Ramos (cell line): ENCODE results near the gene ANGPTL4.
"Not testable (repeated sequence)": the region's sequence is repeated elsewhere in the genome, so short reads cannot be mapped to it uniquely, and the experiment has no call there.

Experiments used
- in situ Hi-C: fragments of 300-500 bp; cut with MboI; formaldehyde crosslinking; loops from one replicate; pipeline ENCODE4 v1.14.3; 2022; ENCODE audit warnings: low sequenced_read_pairs; ENCODE audit not compliant: unreplicated experiment

Gene ANGPTL4, protein sequence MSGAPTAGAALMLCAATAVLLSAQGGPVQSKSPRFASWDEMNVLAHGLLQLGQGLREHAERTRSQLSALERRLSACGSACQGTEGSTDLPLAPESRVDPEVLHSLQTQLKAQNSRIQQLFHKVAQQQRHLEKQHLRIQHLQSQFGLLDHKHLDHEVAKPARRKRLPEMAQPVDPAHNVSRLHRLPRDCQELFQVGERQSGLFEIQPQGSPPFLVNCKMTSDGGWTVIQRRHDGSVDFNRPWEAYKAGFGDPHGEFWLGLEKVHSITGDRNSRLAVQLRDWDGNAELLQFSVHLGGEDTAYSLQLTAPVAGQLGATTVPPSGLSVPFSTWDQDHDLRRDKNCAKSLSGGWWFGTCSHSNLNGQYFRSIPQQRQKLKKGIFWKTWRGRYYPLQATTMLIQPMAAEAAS

DNA sequence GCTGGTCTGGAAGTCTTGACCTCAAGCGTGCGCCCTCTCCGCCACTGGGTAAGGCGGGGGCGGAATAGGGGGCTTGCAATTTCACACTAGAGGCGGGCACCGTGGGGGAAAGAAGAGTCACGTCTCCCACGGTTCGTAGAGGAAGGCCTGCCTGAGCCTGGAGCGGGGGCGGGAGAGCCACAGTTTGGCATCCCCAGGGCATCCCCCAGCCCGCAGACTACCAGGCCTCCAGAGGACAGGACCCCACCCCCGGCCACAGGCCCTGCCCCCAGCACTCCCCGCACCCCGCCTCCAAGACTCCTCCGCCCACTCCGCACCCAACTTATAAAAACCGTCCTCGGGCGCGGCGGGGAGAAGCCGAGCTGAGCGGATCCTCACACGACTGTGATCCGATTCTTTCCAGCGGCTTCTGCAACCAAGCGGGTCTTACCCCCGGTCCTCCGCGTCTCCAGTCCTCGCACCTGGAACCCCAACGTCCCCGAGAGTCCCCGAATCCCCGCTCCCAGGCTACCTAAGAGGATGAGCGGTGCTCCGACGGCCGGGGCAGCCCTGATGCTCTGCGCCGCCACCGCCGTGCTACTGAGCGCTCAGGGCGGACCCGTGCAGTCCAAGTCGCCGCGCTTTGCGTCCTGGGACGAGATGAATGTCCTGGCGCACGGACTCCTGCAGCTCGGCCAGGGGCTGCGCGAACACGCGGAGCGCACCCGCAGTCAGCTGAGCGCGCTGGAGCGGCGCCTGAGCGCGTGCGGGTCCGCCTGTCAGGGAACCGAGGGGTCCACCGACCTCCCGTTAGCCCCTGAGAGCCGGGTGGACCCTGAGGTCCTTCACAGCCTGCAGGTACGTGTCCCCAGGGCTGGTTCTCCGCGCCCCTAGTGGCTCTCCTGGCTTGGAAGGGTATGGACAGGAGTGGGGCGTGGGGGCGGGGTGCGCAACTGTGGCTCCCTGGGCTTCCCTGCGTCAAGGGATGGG is at the start of gene ANGPTL4:
ANGPTL4 (plus strand) TSS at position 353 of the 969 bp plus-strand sequence; CDS start at position 520, 167 bp downstream.
- in situ Hi-C loops: no loop called here

DNA sequence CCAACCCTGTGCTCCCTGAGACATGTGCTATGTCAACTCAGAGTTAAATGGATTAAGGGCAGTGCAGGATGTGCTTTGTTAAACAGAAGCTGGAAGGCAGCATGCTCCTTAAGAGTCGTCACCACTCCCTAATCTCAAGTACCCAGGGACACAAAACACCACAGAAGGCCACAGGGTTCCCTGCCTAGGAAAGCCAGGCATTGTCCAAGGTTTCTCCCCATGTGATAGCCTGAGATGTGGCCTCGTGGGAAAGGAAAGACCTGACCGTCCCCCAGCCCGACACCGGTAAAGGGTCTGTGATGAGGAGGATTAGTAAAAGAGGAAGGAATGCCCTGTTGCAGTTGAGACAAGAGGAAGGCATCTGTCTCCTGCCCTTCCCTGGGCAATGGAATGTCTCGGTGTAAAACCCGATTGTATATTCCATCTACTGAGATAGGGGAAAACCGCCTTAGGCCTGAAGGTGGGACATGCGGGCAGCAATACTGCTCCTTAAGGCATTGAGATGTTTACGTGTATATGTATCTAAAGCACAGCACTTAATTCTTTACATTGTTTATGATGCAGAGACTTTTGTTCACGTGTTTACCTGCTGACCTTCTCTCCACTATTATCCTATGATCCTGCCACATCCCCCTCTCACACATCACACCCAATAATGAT is 48.8 kb upstream of the ANGPTL4 start:
- in situ Hi-C loops: not testable (repeated sequence)

DNA sequence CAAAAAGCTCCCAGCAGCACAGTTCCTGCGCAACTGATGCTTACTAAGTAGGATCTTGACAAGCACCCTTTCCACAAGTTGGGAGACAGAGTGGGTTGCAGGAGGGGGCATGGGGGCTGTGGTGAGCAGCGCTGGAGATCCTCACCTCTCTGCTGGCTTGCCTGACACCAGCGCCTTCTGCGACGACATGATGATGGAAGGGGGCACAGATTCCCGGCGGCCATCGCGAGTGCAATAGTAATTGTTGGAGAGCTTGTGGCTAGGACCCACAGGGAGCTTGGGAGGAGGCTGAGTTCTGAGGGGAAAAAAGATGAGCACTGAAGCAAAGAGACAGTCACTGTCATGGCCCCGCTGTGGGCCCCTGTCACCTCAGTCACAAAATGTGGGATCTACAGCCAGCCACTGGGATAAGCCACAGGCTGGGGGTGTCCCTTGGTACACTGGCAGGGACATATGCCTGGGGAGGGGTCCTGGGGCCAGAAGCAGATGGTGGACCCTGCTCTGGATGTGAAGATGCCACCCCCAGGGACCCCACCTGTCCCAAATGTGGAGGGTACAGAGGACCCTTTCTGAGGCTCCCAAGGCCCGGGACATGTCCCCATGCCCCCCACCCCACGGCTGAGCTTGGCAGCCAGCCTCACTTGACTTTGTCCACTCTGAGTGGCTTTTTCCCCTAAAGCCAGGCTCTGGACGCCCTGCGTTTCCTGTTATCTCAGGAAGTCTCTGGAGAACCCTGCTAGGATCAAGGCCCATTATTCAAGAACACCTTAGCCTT is 47.4 kb upstream of the ANGPTL4 start:
- in situ Hi-C loops: no loop called here

DNA sequence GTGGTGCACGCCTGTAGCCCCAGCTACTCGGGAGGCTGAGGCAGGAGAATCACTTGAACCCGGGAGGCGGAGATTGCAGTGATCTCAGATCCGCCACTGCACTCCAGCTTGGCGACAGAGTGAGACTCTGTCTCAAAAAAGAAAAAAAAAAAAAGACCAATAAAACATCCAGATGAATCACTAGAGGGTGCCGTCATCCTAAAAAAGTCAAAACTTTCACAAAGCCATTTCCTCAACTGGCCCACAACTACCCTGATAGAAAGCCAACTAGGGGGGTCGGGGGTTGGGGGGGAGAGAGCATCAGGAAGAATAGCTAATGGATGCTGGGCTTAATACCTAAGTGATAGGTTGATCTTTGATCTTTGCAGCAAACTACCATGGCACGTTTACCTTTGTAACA is 45.1 kb upstream of the ANGPTL4 start:
- in situ Hi-C loops: not testable (repeated sequence)

DNA sequence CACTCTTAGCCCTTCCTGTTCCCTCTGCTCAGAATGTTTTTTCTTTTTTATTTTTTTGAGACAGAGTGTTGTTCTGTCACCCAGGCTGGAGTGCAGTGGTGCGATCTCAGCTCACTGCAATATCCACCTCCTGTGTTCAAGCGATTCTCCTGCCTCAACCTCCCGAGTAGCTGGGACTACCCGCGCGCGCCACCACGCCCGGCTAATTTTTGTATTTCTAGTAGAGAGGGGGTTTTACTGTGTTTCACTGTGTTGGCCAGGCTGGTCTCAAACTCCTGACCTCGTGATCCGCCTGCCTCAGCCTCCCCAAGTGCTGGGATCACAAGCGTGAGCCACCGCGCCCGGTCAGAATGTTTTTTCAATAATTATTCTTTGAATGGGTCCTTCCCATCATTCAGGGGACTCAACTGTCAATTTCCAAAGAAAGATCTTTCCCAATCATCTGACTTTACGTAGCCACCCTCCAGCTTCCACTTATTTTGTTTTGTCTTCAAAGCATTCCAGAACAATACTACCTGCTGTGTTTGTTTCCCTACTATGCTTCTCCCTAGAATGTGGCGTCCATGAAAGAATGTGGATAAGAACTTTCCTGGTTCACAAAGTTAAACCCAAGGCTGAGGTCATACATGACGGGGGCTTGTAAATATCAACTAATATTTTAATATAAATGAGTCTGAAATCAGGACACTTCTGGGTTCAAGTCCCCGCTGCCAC is 44.0 kb upstream of the ANGPTL4 start:
- in situ Hi-C loops: no loop called here

DNA sequence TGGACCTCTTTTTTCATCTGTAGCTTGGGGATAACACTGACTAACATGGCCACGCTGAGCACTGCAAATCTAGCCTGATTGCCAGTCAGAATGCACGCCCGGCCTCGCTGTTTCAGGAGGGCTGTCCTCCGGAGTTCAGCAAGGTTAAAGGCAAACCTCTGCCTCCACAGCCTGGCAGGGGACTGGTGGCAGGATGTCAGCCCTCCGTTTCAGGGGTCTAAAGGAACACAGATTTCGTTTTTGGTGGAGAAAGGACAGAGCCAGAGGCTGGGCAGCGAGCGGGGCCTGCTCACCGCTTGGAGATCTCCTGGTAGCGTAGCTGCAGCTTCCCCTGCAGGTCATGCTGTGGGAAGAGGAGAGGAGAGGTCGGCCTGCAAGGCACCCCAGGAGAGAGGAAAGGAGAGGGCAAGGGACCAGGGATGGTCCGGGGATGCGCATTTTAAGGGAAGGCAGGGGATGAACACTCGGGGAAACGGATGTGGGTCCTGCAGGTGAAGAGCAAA is 43.3 kb upstream of the ANGPTL4 start:
- in situ Hi-C loops: no loop called here

DNA sequence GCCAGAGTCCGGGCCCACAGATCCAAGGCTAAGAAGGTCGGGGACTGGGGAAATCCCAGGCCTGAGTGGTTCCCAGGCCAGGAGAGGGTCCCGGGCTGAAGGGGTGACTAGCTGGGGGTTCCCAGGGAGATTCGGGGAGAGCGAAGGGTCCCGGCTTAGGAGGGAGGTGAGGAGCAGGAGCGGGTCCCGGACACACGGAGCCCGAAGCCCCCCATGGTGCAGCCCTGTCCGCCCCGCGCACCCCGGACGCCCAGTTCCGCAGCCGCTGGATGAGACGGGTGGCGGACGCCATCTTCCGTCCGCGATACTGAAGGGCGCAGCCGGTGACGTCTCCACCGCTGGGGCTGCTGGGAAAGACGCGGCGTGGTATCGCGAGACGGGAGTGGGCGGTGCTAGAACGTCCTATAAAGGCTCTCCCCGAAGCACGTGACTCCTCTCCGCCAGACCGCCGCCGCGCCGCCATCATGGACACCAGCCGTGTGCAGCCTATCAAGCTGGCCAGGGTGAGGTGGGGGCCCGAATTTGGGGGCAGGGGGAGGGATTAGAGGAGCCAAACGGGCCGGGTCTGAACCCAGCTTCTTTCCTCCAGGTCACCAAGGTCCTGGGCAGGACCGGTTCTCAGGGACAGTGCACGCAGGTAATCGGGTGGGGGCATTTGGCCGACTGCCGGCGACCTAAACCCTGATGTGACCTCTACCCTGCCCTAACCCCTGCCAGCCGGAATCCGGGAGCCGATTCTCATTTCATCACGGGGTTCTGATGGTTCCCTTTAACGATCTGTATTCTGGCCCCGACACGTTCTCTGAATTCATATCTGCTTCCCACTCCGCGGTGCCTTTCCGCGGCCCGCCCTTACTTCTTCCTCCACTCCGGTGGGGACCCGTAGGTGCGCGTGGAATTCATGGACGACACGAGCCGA is 42.6 kb upstream of the ANGPTL4 start, which contains the start of the genes NDUFA7 and RPS28:
NDUFA7 (minus strand) TSS at position 309 of the 919 bp plus-strand sequence; CDS start at position 292, 17 bp downstream.
RPS28 (plus strand) TSS at position 430 of the 919 bp plus-strand sequence; CDS start at position 465, 35 bp downstream.
- in situ Hi-C loops: no loop called here

DNA sequence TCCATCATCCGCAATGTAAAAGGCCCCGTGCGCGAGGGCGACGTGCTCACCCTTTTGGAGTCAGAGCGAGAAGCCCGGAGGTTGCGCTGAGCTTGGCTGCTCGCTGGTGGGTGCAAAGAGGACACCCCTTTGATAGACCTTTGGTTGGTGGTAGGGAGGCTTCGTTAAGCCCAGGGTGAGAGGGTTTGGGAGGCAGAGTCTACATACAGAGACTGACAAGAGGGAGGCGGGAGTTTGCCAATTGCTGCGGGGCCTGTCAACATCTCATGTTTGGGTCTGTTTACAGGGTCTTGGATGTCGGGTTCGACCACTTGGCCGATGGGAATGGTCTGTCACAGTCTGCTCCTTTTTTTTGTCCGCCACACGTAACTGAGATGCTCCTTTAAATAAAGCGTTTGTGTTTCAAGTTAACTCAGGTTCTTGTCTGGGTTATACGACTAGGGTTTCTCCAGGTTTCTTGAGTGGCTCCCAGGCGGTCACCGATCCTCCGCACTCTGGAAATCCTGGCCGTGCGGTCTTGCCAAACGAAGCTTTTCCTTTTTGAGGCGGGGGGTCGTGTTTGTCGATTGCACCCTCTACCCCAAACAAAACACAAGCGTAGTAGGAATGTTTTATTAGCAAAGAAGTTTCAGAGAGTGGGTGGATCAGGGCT is 41.8 kb upstream of the ANGPTL4 start:
- in situ Hi-C loops: no loop called here

DNA sequence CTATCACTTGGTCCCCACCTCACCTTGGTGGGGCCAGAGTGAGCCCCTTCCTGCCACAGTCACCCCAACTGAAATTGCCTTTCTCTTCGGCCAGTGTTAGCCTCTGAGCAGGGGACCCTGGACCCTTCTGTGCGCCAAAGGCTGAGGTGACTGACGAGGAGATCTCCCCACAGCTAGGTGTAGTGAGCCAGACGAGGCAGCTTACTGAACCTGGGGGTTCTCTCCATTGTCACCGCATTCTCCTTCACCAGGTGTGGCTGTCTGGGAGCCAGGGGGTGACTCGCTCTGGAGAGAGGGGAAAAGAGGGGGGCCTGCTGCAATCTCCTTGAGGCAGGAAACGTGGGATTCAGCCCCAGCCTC is 41.3 kb upstream of the ANGPTL4 start:
- in situ Hi-C loops: no loop called here

DNA sequence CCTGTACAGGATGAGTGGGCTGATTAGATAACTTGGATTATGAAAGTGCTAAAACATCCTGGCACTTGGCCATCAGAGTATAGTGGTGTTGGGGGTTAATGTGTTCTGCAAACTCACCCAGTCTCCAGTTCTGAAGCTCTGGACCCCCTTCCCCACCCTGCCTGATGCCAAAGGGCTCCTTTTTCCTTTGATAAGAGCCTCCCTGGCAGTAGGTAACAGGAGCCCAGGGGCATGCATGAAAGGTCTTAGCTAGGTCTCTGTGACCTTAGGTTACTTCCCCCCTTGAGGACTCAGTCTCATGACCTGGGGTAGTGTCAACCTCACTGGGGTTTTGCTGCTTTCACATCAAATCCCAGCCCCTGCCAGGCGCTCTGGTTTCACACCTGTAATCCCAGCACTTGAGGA is 40.2 kb upstream of the ANGPTL4 start:
- in situ Hi-C loops: no loop called here

DNA sequence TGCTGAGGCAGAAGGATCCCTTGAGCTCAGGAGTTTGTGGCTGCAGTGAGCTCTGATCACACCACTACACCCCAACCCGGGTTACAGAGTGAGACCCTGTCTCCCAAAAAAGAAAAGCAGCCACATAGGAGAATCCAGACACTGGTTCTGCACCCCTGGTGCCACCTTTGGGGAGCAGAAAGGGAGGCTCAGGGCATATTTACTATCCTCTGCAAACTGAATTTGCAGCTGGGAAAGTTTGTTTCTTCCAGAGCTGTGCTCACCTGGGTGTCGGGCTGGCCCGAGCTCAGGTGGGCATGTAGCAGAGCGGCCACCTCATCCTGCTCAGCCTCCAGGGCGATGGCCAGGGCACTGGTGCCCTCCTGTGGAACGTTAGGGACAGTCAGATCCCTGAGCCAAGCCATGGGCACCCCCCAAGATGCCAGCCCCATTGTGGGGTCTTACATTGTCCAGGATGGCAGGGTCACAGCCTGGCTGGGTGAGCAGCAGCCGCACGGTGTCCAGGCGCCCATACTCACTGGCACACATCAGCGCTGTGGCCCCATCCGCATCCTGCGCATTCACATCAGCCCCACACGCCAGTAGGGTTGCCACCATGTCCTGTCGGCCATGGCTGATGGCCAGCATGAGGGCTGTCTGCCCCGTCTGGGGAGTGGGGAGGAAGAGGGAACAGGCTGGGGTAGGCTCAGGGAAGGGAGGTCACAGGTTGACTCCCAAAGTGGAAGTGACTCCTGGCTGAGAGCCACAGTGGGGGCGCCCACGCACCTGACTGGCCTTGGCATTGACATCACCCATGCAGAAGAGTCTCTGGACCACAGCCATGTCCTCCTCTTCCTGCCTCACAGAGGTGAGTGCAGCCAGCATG is 39.5 kb upstream of the ANGPTL4 start:
- in situ Hi-C loops: no loop called here

DNA sequence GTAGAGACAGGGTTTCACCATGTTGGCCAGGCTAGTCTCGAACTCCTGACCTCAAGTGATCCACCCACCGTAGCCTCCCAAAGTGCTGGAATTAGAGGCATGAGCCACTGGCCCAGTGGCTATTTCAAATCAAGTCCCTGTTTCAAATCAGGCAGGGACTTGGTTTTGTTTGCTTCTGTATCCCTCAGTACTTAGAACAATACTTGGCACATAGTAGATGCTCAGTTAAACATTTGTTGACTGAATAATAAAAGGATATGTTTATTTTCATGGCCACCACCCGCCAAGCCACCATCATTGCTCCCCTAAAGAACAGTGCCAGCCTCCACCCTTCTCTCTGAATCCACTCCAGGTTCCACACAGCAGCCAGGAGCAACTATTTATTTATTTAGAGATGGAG is 38.5 kb upstream of the ANGPTL4 start:
- in situ Hi-C loops: no loop called here

DNA sequence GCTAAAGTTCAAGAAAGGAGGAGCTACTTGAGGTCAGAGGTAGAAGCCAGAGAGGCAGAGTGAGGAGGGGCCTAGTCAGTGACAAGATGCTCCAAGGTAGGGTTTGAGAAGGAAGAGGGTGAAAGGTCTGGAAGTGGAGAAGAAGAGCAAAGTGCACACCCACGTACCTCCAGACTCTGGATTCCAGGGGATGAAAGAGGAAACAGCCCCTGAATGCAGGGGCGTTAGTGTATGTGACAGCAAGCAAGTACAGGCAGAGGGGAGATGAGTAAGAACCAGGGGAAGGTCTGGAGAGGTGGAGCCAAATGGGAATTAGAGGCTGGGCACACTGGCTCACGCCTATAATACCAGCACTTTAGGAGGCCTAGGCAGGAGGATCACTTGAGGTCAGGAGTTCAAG is 34.0 kb upstream of the ANGPTL4 start:
- in situ Hi-C loops: no loop called here

DNA sequence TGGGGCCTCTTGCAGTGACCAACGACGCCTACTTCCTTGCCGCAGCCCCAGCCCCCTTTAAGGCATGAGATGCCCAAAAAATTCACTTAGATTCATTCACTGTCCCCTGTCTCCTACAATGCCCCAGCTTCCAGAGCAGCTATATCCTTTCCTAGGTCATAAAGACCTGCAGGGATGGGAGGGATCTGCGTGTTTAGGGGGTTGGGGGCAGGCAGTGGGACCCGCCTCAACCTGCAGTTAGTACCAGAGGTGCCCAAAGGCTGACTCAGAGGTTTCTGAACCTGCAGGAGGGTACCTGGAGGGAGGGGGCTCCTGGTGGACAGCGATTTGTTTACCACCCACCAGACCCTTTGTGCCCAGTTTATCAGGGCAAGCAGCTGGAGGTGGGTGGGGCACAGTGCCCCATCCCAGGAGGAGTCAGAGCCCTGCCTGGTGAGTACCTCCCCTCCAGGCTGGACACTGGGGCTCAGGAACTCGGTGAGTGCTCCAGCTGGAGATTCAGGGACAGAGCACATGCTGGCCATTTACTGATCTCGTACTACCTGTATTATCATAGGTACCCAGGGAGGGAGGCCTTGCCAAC is 32.6 kb upstream of the ANGPTL4 start:
- in situ Hi-C loops: no loop called here

DNA sequence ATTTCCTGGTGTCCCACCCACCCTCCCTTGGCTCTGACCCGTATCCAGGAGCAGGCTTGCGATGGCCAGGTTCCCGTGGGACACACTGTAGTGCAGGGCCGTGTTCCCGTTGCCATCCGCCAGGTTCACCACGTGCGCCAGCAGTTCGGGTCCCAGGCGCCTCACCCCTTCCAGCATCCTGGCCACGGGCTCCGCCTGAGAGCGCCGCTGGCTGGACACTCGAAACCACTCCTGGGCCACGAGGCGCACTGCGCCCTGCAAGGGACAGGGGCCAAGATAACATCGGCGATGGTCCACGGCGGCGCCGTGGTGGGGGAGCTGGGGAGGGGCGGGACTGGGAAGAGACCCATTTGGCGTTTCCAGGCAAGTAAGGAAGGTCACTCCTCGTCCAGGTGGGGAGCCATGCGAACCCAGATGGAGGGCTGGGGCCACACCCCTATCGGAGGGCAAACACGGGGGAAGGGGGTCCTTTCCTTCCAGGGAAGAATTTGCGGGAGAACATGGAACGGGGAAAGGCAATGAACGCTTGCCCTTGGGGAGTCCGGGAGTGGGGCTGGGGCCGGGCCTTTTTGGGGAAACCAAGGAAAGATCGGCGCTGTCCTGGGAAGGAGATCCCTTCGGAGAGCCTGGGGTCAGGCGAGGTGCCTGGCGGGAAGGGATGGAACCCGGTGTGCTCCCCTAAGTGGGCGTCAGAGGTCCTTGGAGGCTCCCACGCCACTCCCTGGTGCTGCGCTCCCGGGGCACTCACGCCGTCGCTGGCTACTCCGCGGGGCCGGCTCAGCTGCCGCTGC is 30.8 kb upstream of the ANGPTL4 start:
- in situ Hi-C loops: no loop called here
